Hepatocyte (in vitro differentiated cells): ENCODE results near the gene KCND3. TPM values are rescaled to one million over a fixed set of nuclear protein-coding genes. Genes with fewer than 3 reads are reported as not detected.
A peak's percentile ranks its signal among the peaks of the same experiment; 100 is the strongest.

Source experiments
- DNase-seq: peaks from one replicate; pipeline ENCODE4 v3.0.0-alpha.2; 2016; ENCODE audit warnings: low spot score
- H2AFZ ChIP-seq: fragments of 200-600 bp; sonication (generic); 2 replicates; pipeline ENCODE4 v1.6.0; 2016; ENCODE audit warnings: antibody characterized with exemption, mild to moderate bottlenecking
- H3K27ac ChIP-seq: fragments of 200-600 bp; sonication (generic); 2 replicates; pipeline ENCODE4 v1.5.1; 2016; ENCODE audit warnings: mild to moderate bottlenecking
- H3K27me3 ChIP-seq: fragments of 200-600 bp; sonication (generic); 2 replicates; pipeline ENCODE4 v1.6.1; 2016
- H3K36me3 ChIP-seq: fragments of 200-600 bp; sonication (generic); replicated peaks from 2 replicates; pipeline ENCODE4 v1.5.1; 2016; ENCODE audit warnings: low read depth; ENCODE audit not compliant: insufficient read depth
- H3K4me1 ChIP-seq: fragments of 200-600 bp; sonication (generic); 2 replicates; pipeline ENCODE4 v1.5.1; 2016; ENCODE audit warnings: mild to moderate bottlenecking, moderate library complexity; ENCODE audit not compliant: insufficient read depth
- H3K4me2 ChIP-seq: fragments of 200-600 bp; sonication (generic); 2 replicates; pipeline ENCODE4 v1.6.0; 2016
- H3K4me3 ChIP-seq: fragments of 200-600 bp; sonication (generic); 2 replicates; pipeline ENCODE4 v1.5.1; 2016; ENCODE audit warnings: mild to moderate bottlenecking
- H3K79me2 ChIP-seq: fragments of 200-600 bp; sonication (generic); 2 replicates; pipeline ENCODE4 v1.6.0; 2017; ENCODE audit warnings: mild to moderate bottlenecking
- H3K9me2 ChIP-seq: fragments of 200-600 bp; sonication (generic); replicated peaks from 2 replicates; pipeline ENCODE4 v1.6.0; 2017; ENCODE audit warnings: mild to moderate bottlenecking; ENCODE audit not compliant: insufficient read depth
- H3K9me3 ChIP-seq: fragments of 200-600 bp; sonication (generic); 2 replicates; pipeline ENCODE4 v1.5.1; 2016; ENCODE audit warnings: low read depth, mild to moderate bottlenecking
- H4K20me1 ChIP-seq: fragments of 200-600 bp; sonication (generic); 2 replicates; pipeline ENCODE4 v1.6.0; 2016; ENCODE audit warnings: mild to moderate bottlenecking; ENCODE audit not compliant: insufficient read depth, poor library complexity, severe bottlenecking
- CTCF ChIP-seq: fragments of 200-600 bp; sonication (generic); IDR thresholded peaks from 2 replicates; pipeline ENCODE4 v1.5.1; 2016; ENCODE audit warnings: antibody characterized with exemption, mild to moderate bottlenecking; ENCODE audit not compliant: poor library complexity
- EZH2 ChIP-seq: fragments of 200-600 bp; sonication (generic); IDR thresholded peaks from 2 replicates; pipeline ENCODE4 v1.6.1; 2016; ENCODE audit warnings: antibody characterized with exemption, mild to moderate bottlenecking, borderline replicate concordance
- EZH2phosphoT487 ChIP-seq: fragments of 200-600 bp; sonication (generic); IDR thresholded peaks from one replicate; pipeline ENCODE4 v1.6.1; 2018; ENCODE audit warnings: antibody characterized with exemption, mild to moderate bottlenecking, low read depth, moderate library complexity; ENCODE audit not compliant: unreplicated experiment, severe bottlenecking
- WGBS: methylation state at CpG from one replicate; pipeline ENCODE4 v1.1.6; 2016; ENCODE audit warnings: low lambda C conversion rate; ENCODE audit errors: missing lambda C conversion rate; 5-methylcytosine and 5-hydroxymethylcytosine counted together
- polyA plus RNA-seq: library from polyadenylated mRNA; unstranded; fragments of >200 nt; fragmentation: Nextera tagmentation; extraction: Ambion mirVana; gene quantifications from 2 replicates; pipeline ENCODE4 v1.2.1, GENCODE V29; 2016
- total RNA-seq: library from RNA; depleted of rRNA; stranded (reverse); fragments of >200 nt; gene quantifications from 2 replicates; pipeline ENCODE4 v1.2.3, GENCODE V29; 2014

Gene KCND3
- total and polyA plus RNA-seq, 2 experiments from 2014 or later, result 1.4 to 2.7 TPM

- WGBS, result 29% methylated on average over 3 of the region's 3 CpGs
- Histone ChIP-seq H2AFZ (no peak overlapping the region), H3K4me3 (no peak overlapping the region), H3K9me3 (no peaks in the 10 kb centered on the region), H3K4me2 (no peak overlapping the region), H3K27me3 (peaks cover 7% of the 10 kb centered on the region), H3K36me3 (no peaks in the 10 kb centered on the region), H3K79me2 (no peaks in the 10 kb centered on the region), H3K27ac (no peak overlapping the region), H3K9me2 (no peaks in the 10 kb centered on the region), H4K20me1 (no peaks in the 10 kb centered on the region), H3K4me1 (peaks cover 4% of the 10 kb centered on the region)
- DNase-seq, result peak; percentile 21
- peak; percentile 62 for TF ChIP-seq EZH2phosphoT487
- no peak for TF ChIP-seq EZH2
These were observed 102.1 kb downstream of the KCND3 start for GRCh38 chr1:111887385-111887784.

- no peaks in the 10 kb centered on the region for H3K79me2 ChIP-seq
- H2AFZ ChIP-seq, result no peak overlapping the region
- H4K20me1 ChIP-seq, result no peaks in the 10 kb centered on the region
- no peaks in the 10 kb centered on the region for H3K9me2 ChIP-seq
- TF ChIP-seq CTCF, result no peak
- TF ChIP-seq EZH2, result no peak
- no peak for TF ChIP-seq EZH2phosphoT487
- no peaks in the 10 kb centered on the region for H3K36me3 ChIP-seq
- DNase-seq, result no peak
- H3K27me3 ChIP-seq, result peaks cover 7% of the 10 kb centered on the region
- WGBS, result 44% methylated on average over 2 of the region's 2 CpGs
- no peak overlapping the region for H3K4me3 ChIP-seq
- no peaks in the 10 kb centered on the region for H3K9me3 ChIP-seq
- no peak overlapping the region for H3K27ac ChIP-seq
- H3K4me1 ChIP-seq, result peaks cover 4% of the 10 kb centered on the region
- H3K4me2 ChIP-seq, result no peak overlapping the region
These were observed 102.7 kb downstream of the KCND3 start for GRCh38 chr1:111886741-111887140.

- Histone ChIP-seq H3K4me3 (no peak overlapping the region), H3K9me2 (no peaks in the 10 kb centered on the region), H3K27ac (no peak overlapping the region), H3K4me2 (no peak overlapping the region), H3K4me1 (peaks cover 4% of the 10 kb centered on the region), H4K20me1 (no peaks in the 10 kb centered on the region), H3K36me3 (no peaks in the 10 kb centered on the region), H2AFZ (no peak overlapping the region), H3K9me3 (no peaks in the 10 kb centered on the region), H3K79me2 (no peaks in the 10 kb centered on the region), H3K27me3 (peaks cover 7% of the 10 kb centered on the region)
- TF ChIP-seq EZH2phosphoT487, result no peak
- no peak for TF ChIP-seq CTCF
- TF ChIP-seq EZH2, result no peak
- no peak for DNase-seq
- 89% methylated on average over 8 of the region's 8 CpGs for WGBS
These were observed 104.6 kb downstream of the KCND3 start for GRCh38 chr1:111884772-111885443.

GRCh38 chr1:111882986-111883560 is 106.4 kb downstream of the KCND3 start:
- 68% methylated on average over 10 of the region's 10 CpGs for WGBS
- Histone ChIP-seq H2AFZ (no peak overlapping the region), H3K79me2 (no peaks in the 10 kb centered on the region), H3K4me3 (no peak overlapping the region), H3K4me1 (peaks cover 4% of the 10 kb centered on the region), H3K27ac (no peak overlapping the region), H4K20me1 (no peaks in the 10 kb centered on the region), H3K4me2 (peak overlapping the region; percentile 41), H3K9me3 (no peaks in the 10 kb centered on the region), H3K9me2 (no peaks in the 10 kb centered on the region), H3K36me3 (no peaks in the 10 kb centered on the region), H3K27me3 (peaks cover 3% of the 10 kb centered on the region)
- no peak for TF ChIP-seq CTCF
- TF ChIP-seq EZH2phosphoT487, result no peak
- no peak for TF ChIP-seq EZH2
- no peak for DNase-seq
